Endothelial cell of umbilical vein (primary cell): ENCODE results near the gene TNS1.

ENCODE experiments used
- CTCF ChIP-seq, 2 donors: IDR thresholded peaks; 1 replicate in 1 of 2; 2 replicates in 1 of 2; pipeline ENCODE4 v1.5.1; 2011; ENCODE audit warnings: low read length in 2 of 2, mild to moderate bottlenecking in 2 of 2, moderate library complexity in 2 of 2, control low read depth in 1 of 2, inconsistent platforms in 1 of 2, low read depth in 1 of 2; ENCODE audit not compliant: insufficient read depth in 1 of 2; ENCODE audit errors: extremely low read depth in 1 of 2
- FOS ChIP-seq: IDR thresholded peaks from 2 replicates; pipeline ENCODE4 v1.6.1; 2011; ENCODE audit warnings: mild to moderate bottlenecking, low read length, moderate library complexity, borderline replicate concordance; ENCODE audit not compliant: insufficient read depth
- POLR2A ChIP-seq: IDR thresholded peaks from 2 replicates; pipeline ENCODE4 v1.6.1; 2012; ENCODE audit warnings: low read depth, mild to moderate bottlenecking, control low read depth, low read length
- POLR2AphosphoS5 ChIP-seq: IDR thresholded peaks from 2 replicates; pipeline ENCODE4 v1.6.1; 2012; ENCODE audit warnings: low read depth, mild to moderate bottlenecking, control low read depth, low read length, moderate library complexity; ENCODE audit not compliant: insufficient read depth

GRCh38 chr2:217983276-217984233 lies 19.2 kb downstream of the TNS1 start:
- no peak for TF ChIP-seq CTCF (IDR thresholded peaks at IDR 0.05; ENCODE audit: extremely low read depth in 1 of 2, insufficient read depth in 1 of 2, low read depth in 1 of 2, low read length in 2 of 2)
- TF ChIP-seq POLR2A, result no peak
- TF ChIP-seq FOS, result no peak
- no peak for TF ChIP-seq POLR2AphosphoS5
